Body of pancreas (tissue), 4 donors: ENCODE results near the gene BPTF. TPM values are rescaled to one million over a fixed set of nuclear protein-coding genes. Genes with fewer than 3 reads are reported as not detected.

Experiments used
- ATAC-seq: fragments of 150-250 bp; one replicate; pipeline ENCODE4 v1.9.1; 2016
- DNase-seq, 4 donors: peaks; one replicate each; pipeline ENCODE4 v3.0.0-alpha.2; 2019
- H3K27ac ChIP-seq, 4 donors: fragments of 200-600 bp; sonication (generic); 1 replicate in 3 of 4; 2 replicates in 1 of 4; pipeline versions ENCODE4 v1.5.1 to v1.6.1; 2016 to 2019; ENCODE audit warnings: mild to moderate bottlenecking in 1 of 4, mixed read lengths in 1 of 4, moderate library complexity in 1 of 4
- H3K27me3 ChIP-seq, 2 donors: fragments of 200-600 bp; sonication (generic); one replicate each; pipeline ENCODE4 v1.6.0; 2016; ENCODE audit warnings: mild to moderate bottlenecking in 1 of 2
- H3K36me3 ChIP-seq, 2 donors: fragments of 200-600 bp; sonication (generic); replicated peaks in 1 of 2; 2 replicates each; pipeline ENCODE4 v1.5.1; 2016; ENCODE audit warnings: low read depth in 2 of 2; ENCODE audit not compliant: insufficient read depth in 1 of 2
- H3K4me1 ChIP-seq: fragments of 200-600 bp; sonication (generic); one replicate; pipeline ENCODE4 v1.6.0; 2016
- H3K4me3 ChIP-seq, 2 donors: fragments of 200-600 bp; sonication (generic); 1 replicate in 1 of 2; 2 replicates in 1 of 2; pipeline ENCODE4 v1.5.1; 2016 to 2019
- H3K9me3 ChIP-seq, 3 donors: fragments of 200-600 bp; sonication (generic); 1 replicate in 2 of 3; 2 replicates in 1 of 3; pipeline ENCODE4 v1.5.1; 2016
- POLR2A ChIP-seq, 3 donors: fragments of 450-650 bp; IDR thresholded peaks; one replicate each; pipeline ENCODE4 v1.6.1; 2016; ENCODE audit warnings: antibody characterized with exemption in 3 of 3, mild to moderate bottlenecking in 2 of 3
- WGBS, 2 donors: methylation state at CpG; one replicate each; pipeline ENCODE4 v1.1.5; 2017; 5-methylcytosine and 5-hydroxymethylcytosine counted together
- intact Hi-C: fragments of 100-400 bp; cut with DNase I; formaldehyde crosslinking; loops from one replicate; pipeline ENCODE4 v1.15.1; 2023
- total RNA-seq, 2 donors: library from RNA; depleted of rRNA; stranded (reverse); fragments of >200 nt; gene quantifications; one replicate each; pipeline ENCODE4 v1.1.0, GENCODE V29; 2016
- TF ChIP-seq, protein P1 (sequence below), 7 experiments: fragments of 450-650 bp in 4 of 7; fragments of 200-600 bp in 3 of 7; sonication (generic) in 3 of 7; IDR thresholded peaks; one replicate each; pipeline ENCODE4 v1.5.1; 2016 to 2019; ENCODE audit warnings: antibody characterized with exemption in 7 of 7

The BPTF gene
- total RNA-seq, 2 donors from 2014 or later = 44.6 to 74.5 TPM

DNA sequence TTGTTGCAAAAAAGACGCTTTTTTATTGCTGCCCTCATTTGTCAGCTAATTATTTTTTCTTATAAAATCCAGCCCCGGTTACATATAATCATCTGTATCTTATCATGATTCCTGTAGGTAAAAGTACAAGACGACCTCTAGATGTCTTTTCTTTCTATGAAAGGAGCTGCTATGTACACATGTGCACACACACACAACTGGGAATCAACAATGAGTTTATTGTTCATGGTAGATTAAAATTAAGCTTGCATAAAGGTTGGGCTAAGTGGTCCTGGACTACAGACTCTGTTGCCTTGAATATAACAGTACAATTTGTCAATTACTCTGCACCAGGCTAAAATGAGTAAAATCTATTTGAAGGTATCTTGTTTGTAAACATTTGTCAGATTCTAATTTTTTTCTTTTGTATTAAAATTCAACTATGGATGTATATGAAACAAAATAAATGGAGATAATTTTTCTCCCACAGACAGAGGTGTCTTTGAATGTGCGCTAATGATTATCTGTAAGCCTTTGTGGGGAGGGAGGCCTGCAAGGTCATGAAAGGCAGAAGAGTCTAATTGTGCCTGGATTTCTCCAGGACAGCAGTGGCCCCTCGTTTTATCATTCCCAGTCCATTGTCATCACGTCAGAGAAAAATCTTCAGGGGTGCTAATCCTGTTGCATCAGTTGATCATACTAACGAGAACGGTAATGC is 157.5 kb downstream of the BPTF start:
- no peaks in the 10 kb centered on the region for H3K9me3 ChIP-seq
- no peak for ATAC-seq
- H3K4me1 ChIP-seq = no peaks in the 10 kb centered on the region
- intact Hi-C loops = no loop called here
- WGBS, 2 donors = 71 to 73% methylated on average over 8 of the region's 8 CpGs
- TF ChIP-seq POLR2A (IDR thresholded peaks at IDR 0.05) = no peak
- TF ChIP-seq, protein P1, sequence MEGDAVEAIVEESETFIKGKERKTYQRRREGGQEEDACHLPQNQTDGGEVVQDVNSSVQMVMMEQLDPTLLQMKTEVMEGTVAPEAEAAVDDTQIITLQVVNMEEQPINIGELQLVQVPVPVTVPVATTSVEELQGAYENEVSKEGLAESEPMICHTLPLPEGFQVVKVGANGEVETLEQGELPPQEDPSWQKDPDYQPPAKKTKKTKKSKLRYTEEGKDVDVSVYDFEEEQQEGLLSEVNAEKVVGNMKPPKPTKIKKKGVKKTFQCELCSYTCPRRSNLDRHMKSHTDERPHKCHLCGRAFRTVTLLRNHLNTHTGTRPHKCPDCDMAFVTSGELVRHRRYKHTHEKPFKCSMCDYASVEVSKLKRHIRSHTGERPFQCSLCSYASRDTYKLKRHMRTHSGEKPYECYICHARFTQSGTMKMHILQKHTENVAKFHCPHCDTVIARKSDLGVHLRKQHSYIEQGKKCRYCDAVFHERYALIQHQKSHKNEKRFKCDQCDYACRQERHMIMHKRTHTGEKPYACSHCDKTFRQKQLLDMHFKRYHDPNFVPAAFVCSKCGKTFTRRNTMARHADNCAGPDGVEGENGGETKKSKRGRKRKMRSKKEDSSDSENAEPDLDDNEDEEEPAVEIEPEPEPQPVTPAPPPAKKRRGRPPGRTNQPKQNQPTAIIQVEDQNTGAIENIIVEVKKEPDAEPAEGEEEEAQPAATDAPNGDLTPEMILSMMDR (IDR thresholded peaks at IDR 0.05) = no peak
- no peak for DNase-seq
- no peak overlapping the region for H3K4me3 ChIP-seq
- H3K36me3 ChIP-seq = no peaks in the 10 kb centered on the region
- no peaks in the 10 kb centered on the region for H3K27me3 ChIP-seq
- H3K27ac ChIP-seq = no peak overlapping the region

DNA sequence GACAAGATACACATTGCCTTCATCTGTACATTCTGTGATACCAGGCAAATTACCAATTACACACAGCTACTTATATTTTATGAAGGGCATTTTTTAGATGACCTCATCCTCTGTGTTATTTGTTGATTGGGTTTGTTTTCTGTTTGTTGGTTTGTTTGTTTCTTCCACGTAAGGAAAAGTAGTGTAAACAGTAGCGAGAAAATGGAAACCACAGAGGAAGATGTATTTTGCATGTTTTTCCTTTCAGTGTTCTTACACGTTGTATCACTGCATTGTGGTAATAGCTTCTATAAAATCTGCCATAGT is 158.0 kb downstream of the BPTF start:
- no peaks in the 10 kb centered on the region for H3K36me3 ChIP-seq
- H3K27ac ChIP-seq = no peak overlapping the region
- intact Hi-C loops = no loop called here
- no peaks in the 10 kb centered on the region for H3K4me1 ChIP-seq
- DNase-seq (no peak), ATAC-seq (no peak)
- no peak overlapping the region for H3K4me3 ChIP-seq
- H3K27me3 ChIP-seq = no peaks in the 10 kb centered on the region
- TF ChIP-seq, protein P1 (IDR thresholded peaks at IDR 0.05) = no peak
- no peak for TF ChIP-seq POLR2A (IDR thresholded peaks at IDR 0.05)
- no peaks in the 10 kb centered on the region for H3K9me3 ChIP-seq
- 82 to 87% methylated on average over 3 of the region's 3 CpGs for WGBS, 2 donors

DNA sequence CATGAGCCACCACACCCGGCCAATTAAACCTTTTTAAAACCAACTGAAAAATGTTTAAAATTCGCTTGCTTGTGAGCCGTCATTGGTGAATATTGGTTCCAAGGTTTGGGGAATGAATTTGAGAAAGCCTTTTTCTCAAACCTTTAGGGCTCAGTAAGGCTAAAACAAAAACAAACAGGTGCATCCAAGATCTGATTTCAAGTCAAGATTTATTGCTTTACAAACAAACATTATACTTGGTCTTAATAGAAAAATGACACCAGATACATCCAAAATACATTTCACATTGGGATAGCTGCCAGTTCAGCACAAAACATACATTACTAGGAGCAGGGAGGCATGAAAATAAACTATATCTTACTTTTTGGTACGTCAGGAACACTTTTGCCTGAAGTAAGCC is 165.6 kb downstream of the BPTF start:
- intact Hi-C loops = no loop called here
- WGBS, 2 donors = 95 to 99% methylated on average over 4 of the region's 4 CpGs
- DNase-seq = no peak

GRCh38 chr17:67992548-67993152 is 167.3 kb downstream of the BPTF start:
- Histone ChIP-seq H3K4me3 (peak overlapping the region; percentile 32 to 35), H3K9me3 (no peaks in the 10 kb centered on the region), H3K27me3 (no peaks in the 10 kb centered on the region), H3K4me1 (peaks cover 30% of the 10 kb centered on the region), H3K36me3 (no peaks in the 10 kb centered on the region), H3K27ac (peak overlapping the region; percentile 74 to 95 (median 90))
- intact Hi-C loops = no loop called here
- ATAC-seq = no peak
- WGBS, 2 donors = 2 to 7% methylated on average over 15 to 18 of the region's 18 CpGs
- TF ChIP-seq, protein P1 (IDR thresholded peaks at IDR 0.05) = no peak
- TF ChIP-seq POLR2A (IDR thresholded peaks at IDR 0.05) = no peak
- DNase-seq = peak in 1 of 4 donors; percentile 19

More for the DNA sequence above, 165.6 kb downstream of the BPTF start:
- H3K36me3 ChIP-seq = no peaks in the 10 kb centered on the region
- peaks cover 23% of the 10 kb centered on the region for H3K4me1 ChIP-seq
- no peak for ATAC-seq
- TF ChIP-seq, protein P1 (IDR thresholded peaks at IDR 0.05) = no peak
- no peak for TF ChIP-seq POLR2A (IDR thresholded peaks at IDR 0.05)
- no peak overlapping the region for H3K4me3 ChIP-seq
- H3K27ac ChIP-seq = no peak overlapping the region
- H3K9me3 ChIP-seq = no peaks in the 10 kb centered on the region
- no peaks in the 10 kb centered on the region for H3K27me3 ChIP-seq
